Activated CD4-positive, alpha-beta T cell treated with anti-CD3 and anti-CD28 coated beads, Interleukin-2, amount 50 U/mL, for 24 hours (primary cell): ENCODE results near the gene MVP.

Experiments used
- DNase-seq, 2 donors: peaks; one replicate each; pipeline ENCODE4 v3.0.0-alpha.2; 2020; ENCODE audit warnings: low read depth in 1 of 2, low spot score in 1 of 2

The MVP gene

DNA sequence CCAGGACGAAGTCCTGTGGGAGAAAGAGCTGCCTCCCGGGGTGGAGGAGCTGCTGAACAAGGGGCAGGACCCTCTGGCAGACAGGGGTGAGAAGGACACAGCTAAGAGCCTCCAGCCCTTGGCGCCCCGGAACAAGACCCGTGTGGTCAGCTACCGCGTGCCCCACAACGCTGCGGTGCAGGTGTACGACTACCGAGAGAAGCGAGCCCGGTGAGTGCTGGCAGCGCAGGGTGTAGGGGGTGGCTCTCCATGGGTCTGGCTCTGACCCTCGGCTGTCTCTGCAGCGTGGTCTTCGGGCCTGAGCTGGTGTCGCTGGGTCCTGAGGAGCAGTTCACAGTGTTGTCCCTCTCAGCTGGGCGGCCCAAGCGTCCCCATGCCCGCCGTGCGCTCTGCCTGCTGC, 21.4 kb downstream of the MVP start:
- DNase-seq, result no peak

DNA sequence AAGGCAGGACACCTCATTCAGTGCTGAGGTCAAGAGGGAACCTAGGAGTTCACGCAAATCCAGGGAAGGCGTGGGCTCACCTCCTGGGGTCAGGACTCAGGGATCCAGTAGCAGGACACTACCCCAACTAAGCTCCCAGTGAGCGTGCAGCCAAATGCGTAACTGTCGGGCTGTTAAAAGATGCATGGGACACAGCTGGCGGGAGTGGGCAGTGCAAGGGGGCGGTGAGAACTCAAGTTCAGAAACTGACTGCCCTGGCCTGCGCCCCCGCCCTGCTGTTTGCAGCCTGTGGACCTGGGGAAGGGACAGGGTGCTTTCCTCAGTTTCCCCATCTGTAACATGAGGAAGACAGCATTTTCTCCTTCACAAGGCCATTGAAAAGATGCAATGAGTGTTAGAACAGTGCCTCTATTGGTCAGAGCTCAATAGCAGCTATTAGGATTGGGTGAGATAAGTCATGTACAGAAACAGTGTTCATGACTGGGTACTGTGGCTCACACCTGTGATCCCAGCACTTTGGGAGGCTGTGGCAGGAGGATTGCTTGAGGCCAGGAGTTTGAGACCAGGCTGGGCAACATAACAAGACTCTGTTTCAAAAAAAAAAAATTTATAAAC, 22.6 kb downstream of the MVP start:
- no peak for DNase-seq

DNA sequence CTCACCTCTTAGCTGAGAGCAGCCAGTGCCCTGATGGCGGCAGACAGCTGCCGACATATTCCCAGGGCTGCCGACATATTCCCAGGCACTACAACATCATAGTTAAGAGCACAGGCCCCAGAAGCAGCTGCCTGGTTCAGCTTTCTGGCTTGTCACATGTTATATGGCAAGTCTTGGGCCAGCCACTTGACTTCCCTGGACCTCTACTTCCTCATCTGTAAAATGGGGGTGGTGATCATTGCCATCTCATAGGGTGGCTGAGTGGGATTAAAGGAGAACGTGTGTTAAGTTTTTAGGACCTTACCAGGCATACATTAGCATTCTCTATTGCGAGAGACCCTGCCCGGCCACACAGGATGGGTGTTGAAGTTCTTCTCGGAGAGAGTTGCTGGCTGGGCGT, 23.7 kb downstream of the MVP start:
- no peak for DNase-seq

DNA sequence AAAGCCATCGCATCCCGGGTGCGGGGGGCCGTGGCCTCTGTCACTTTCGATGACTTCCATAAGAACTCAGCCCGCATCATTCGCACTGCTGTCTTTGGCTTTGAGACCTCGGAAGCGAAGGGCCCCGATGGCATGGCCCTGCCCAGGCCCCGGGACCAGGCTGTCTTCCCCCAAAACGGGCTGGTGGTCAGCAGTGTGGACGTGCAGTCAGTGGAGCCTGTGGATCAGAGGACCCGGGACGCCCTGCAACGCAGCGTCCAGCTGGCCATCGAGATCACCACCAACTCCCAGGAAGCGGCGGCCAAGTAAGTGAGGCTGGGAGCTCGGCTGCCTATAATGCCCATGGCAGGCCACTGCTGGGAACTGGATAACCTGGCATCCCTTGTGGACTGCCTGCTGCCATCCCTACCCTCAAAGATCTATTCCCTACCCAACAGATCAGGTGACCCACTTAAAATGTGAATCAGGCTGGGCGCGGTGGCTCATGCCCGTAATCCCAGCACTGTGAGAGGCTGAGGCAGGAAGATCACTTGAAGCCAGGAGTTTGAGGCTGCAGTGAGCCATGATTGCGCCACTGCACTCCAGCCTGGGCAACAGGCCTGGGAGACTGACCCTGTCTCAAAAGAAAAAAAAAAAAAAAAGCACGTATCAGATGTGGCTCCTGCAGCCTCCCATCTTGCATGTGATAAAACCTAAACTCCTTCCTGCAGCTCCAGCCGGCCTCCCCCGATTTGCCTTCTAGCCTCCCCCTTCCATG, 24.5 kb downstream of the MVP start:
- no peak for DNase-seq

DNA sequence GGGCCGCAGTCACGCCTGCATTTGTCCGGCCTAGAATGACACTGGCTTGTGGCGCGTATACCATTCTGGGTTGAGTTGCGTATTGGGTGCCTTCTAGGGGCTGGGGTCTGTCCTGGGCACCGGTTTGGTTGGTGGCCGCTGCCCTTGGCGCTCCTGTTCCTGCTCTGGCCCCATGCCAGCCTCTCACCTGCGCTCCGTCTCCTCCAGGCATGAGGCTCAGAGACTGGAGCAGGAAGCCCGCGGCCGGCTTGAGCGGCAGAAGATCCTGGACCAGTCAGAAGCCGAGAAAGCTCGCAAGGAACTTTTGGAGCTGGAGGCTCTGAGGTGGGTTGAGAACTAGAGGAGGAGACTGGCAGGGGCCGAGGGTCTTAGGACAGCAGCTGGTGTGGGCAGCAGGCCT, 25.4 kb downstream of the MVP start:
- DNase-seq, result no peak

DNA sequence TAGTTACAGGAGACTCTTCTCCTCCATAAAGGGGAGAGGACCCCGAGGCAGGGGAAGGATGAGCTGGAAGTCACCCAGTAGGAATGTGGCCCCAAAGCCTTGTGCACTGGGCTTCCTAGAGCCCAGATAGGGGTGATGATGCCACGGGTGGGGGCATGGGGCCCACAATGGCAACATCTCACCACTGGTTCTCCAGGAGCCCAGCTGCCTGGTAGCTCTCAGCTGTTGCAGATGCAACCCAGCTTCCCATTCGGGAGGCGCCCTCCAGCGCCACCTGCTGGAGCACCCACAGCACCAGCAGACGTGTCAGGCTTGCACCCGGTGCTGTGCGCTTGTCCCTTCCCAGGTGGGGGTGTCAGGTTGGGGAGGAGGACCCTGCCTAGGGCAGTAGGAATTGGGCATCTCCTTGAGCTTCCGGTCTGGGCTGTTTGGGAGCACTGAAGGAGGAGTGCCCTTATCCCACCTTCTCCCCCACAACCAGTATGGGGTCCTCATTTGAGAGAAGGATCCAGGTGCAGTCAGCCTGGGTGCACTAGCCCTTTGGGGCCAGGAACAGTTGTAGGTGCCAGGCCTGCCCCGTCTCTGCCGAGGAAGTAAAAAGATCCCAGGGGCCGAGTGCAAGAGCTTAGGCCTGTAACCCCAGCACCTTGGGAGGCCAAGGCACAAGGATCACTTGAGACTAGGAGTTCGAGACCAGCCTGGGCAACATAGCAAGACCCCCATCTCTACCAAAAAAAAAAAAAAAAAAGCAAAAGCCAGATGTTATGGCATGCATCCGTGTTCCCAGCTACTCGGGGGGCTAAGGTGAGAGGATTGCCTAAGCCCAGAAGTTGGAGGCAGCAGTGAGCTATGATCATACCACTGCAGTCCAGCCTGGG, 28.4 kb downstream of the MVP start:
- DNase-seq, result peak; percentile 71 to 74

DNA sequence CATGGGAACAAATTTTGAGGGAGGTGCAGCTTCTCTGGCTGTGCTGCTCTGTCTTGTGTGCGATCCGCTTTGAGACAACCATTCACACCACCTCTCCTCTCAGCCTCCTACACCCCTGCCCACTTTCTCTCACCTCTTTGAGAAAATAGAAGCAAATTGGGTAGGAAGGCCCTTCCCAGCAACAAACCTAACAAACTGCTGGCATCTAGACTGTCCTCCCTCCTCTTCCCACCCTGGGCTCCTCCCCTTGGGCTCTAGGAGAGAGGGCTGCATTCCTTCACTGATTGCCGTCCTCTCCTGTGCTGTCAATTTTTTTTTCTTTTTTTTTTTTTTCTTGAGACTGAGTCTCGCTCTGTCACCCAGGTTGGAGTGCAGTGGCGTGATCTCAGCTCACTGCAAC, 29.2 kb downstream of the MVP start:
- no peak for DNase-seq

DNA sequence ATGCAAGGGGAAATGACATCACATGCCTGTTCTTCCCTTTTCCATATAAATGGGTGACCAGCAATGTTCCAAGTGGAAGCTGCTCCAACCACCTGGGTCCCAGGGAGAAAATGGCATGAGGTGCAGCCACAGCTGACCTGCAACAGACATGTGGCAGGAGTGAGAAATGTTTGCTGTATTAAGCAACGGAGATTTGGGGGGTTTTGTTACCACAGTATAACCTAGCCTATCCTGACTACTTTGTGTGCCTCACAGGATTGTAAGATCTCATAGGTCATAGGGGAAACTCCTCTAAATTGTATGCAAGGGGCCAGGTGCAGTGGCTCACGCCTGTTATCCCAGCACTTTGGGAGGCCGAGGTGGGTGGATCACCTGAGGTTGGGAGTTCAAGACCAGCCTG, 30.7 kb downstream of the MVP start:
- no peak for DNase-seq

DNA sequence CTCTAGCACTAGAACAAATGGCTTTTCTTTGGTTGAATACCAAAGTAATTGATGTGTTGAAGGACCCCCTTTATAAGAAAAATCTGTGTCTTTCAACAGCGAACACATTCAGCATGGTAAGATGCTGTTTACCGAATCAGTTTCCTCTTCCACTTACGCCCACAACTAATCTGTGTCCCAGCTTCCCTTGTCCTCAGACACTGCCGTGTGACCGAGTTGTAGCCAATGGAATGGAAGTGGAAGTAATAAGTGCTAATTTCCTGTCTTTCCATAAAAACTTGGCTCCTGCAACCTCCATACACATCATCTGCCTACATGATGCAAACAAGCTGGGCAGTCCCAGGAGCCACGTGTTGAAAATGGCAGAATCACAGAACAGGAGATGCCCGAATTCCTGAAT, 32.4 kb downstream of the MVP start:
- DNase-seq, result no peak

DNA sequence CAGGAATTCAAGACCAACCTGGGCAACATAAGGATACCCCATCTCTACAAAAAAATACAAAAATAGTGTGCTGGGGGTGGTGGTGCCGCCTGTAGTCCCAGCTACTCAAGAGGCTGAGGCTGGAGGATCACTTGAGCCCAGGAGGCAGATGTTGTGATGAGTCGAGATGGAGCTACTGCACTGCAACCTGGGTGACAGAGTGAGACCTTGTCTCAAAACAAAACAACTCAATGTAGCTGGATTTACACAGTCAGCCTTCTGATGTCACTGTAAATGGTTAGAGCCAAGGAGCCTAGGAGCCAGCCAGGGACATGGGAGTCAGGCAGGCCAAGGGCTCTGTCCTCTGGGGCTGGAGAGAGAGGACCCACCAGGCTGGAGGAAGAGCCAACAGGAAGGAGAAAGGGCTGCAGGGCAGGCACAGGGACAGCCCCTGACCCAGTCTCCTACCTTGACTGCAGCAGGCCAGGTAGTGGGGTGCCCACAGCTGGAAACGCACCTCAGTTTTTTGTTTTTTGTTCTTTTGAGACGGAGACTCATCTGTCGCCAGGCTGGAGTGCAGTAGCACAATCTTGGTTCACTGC, 34.3 kb downstream of the MVP start:
- no peak for DNase-seq

DNA sequence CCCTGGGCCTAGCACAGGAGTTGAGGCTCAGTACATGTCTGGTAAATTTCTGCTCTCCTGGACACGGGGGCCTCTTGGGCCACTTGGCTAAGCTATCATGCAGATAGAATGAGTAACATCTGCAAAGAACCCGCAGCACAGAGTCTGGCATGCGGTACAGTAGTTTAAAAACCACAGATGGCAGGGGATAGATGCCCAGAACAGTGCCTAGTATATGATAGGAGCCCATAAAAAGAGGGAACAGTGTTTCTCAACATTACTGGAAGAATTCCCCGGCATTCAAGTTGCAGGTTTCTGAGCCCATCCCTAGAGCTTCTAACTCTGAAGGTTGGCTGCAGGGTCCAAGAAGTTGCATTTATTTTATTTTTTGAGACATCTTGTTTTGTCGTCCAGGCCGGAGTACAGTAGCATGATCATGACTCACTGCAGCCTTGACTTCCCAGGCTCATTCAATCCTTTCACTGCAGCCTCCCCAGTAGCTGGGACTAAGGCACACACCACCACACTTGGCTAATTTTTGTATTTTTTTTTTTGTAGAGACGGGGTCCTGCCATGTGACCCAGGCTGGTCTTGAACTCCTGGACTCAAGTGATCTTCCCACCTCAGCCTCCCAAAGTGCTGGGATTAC, 37.0 kb downstream of the MVP start:
- no peak for DNase-seq

DNA sequence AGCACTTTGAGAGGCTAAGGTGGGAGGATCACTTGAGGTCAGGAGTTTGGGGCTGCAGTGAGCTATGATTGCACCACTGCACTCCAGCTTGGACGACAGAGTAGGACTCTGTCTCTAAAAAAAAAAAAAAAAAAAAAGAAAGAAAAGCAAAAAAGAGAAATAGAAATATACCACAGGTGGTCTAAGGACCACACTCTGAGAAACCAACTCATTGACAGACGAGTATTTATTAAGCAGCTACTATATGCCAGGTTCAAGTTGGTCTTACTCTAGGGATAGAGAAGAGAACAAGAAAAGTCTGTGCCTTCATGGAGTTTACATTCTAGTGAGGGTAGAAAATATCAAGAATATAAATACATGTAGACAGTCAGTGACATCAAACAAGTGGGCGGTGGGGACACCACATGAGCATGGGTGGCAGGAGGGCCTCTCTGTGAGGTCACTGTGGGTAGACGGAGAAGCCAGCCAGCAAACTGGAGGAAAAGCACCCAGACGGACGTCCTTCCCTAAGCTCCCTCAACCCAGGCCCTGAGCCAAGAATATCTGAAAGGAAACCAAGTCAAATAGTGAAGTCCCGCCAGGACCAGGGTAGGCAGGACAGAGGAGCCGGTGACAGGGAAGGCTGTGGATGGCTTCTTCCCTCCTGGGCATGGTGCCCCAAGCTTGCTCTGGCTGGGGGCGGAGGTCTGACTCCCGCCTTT, 38.0 kb downstream of the MVP start:
- no peak for DNase-seq

DNA sequence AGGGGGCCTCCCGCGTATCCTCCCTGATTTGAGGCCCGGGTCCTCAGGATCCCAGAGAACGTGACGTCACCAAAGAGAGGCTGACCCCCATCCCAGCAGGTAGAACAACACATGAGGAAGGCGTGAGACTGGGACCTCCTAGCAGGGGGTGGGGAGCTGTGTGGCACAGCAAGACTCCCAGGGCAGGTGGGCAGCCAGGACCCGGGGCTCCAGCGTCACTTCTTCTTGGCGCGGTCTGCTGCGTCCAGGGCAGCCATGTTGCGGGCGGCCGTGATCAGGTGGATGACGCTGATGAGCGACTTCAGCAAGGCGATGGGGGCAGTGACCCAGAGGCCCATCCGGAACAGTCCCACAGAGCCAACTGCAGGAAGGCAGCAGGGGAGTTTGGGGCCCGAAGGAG, 38.7 kb downstream of the MVP start:
- no peak for DNase-seq

DNA sequence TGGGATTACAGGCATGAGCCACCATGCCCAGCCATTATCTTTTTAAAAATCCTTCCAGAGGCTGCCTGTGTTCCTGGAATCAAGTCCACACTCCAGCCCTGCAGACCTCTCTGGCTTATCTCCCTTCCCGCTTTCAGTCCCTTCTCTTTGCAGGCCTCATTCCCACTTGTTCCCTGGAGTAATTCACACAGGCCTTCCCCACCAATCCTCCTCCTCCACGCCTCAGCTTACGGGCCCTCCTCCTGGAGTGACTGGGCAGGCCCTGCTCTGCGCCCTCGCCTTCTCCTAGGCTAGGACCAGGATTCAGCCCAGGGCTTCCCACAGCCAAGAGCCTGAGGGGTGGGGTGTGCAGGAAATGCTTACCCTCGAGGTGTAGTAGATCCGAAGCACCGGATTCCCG, 40.0 kb downstream of the MVP start:
- DNase-seq, result no peak

DNA sequence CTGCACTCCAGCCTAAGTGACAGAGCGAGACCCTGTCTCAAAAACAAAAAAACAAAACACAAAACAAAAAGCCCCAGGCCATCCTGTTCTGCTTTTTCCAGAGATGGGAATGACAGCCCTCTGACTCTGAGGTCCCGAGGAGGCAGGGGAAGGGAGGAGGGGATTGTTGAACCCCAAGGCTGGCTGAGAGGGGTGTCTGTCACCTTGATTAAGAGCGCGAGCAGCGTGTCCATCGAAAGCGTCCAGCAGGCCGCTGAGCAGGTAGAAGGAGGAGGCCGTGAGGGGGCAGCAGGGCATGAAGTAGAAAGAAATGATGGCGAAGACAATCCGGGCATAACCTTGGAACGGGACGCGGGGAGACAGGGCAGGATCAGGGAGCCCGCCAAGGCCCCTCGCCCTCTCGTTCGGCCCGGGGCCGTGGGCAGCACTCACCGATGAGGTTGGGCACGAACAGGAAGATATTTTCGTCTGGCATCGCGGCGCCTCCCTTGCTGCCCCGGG, 42.2 kb downstream of the MVP start:
- no peak for DNase-seq

DNA sequence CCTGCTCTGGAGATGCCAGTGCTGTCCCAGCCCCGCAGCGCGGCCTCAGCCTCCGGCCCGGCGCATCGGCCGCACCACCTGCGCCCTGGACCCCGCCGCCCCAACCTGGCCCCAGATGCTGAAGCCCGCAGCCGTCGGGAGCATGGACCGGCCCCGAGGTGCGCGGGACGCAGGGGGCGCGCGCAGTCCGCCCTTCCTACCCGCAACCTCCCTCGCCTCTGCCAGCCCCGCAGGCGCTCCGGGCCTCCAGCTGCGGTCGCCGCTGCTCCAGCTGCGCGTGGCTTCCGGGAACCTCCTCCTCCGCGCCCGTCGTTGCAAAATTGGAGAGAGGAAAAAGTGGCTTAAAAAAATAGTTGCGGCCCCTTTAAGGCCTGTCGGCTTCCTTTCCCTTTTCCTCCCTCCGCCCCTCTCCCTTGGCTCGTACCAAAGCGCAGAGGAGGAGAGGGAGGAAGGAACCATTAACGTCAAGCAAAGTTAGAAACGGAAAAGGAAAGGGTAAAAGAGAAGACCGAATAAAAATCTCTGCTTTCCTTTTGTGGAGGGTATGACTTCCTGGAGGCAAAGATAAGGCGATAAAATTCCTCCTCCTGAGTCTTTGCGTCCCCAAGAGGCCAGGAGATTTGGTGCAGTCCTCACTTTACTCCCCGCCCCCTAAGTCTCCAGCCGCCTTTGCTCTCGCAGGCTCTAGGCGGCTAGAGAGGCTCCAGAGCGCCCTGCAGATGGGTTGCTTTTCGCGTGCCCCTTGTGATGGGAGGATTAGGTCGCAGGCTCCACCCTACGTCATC, 42.8 kb downstream of the MVP start, which contains the start of gene CDIPT:
Gene CDIPT, minus strand, starts transcription at position 343 of the 785 bp plus-strand sequence. CDS start 369 bp downstream, outside the sequence.
- DNase-seq, result peak; percentile 74 to 92

DNA sequence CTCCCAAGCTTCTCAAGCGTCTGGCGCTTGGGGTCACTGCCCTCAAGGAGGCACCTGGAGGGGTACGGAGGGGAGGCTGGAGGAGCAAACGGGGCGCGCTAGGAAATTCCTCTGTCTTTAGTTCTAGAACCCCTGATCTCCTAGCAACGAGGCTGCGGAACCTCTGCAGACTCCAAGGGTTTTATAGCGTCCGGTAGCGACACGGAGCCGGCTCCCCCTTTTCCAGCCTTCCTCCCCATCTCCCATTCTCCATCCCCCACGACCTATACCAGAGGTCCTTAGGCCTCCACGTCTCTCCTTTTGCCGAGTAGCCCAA, 43.4 kb downstream of the MVP start:
- no peak for DNase-seq

DNA sequence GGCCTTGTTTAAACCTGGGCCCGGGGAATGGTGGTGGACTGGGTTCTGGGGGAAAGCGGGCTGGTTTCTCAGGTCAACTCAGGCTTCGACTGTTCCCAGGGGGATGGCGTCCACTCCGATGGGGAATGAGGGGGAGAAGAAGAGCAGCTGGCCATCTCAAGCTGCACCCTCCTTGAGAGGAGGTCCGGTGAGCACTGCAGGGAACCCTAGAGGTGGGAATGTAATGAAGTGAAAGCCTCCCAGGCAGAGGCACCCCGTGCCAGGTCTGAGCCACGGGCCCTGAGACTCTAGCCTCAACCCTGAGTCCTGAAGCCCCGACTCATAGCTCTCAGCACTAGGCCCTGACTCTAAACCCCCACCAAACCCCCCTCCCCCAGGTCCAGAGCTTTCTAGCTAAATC, 43.9 kb downstream of the MVP start:
- no peak for DNase-seq

DNA sequence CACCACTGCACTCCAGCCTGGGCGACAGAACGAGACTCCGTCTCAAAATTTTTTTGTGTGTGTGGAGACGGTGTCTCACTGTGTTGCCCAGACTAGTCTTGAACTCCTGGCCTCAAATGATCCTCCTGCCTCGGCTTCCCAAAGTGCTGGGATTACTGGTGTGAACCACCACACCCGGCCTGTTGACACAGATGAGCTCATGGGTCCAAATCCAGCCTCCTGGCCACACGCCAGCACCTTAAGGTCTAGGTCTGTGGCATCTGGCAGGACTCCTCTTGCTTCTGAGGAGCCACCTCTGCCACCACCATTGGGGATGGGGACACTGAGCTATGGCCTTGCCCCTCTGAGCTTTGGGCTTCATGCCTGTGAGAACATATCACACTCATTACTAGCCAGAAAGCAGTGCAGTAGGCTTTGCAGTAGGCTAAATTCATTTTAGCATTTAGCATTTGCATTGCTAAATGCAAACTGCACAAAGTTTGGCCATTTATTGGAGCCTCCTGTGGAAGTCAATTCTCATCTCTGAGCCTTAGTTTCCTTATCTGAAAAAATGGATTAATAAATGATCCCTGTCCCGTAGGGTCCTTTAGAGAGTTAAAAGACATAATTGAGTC, 48.2 kb downstream of the MVP start:
- no peak for DNase-seq
